ENCODE measurements around the gene INSYN2B.

Gene INSYN2B

GRCh38 chr5:169922474-169922873 is 57.8 kb downstream of the INSYN2B start:
- DNase-seq, result no peak

GRCh38 chr5:169921949-169922348 is 58.3 kb downstream of the INSYN2B start:
- no peak for DNase-seq

- DNase-seq, result no peak
Measured at GRCh38 chr5:169921384-169921783, 58.9 kb downstream of the INSYN2B start.

GRCh38 chr5:169920474-169920873 is 59.8 kb downstream of the INSYN2B start:
- no peak for DNase-seq

- DNase-seq, result no peak
Measured at GRCh38 chr5:169918228-169918627, 62.1 kb downstream of the INSYN2B start.

- DNase-seq, result no peak
Measured at GRCh38 chr5:169917500-169917899, 62.8 kb downstream of the INSYN2B start.

- no peak for DNase-seq
Measured at GRCh38 chr5:169914766-169915165, 65.5 kb downstream of the INSYN2B start.

GRCh38 chr5:169913479-169913878 is 66.8 kb downstream of the INSYN2B start:
- no peak for DNase-seq

GRCh38 chr5:169911448-169912212 is 68.7 kb downstream of the INSYN2B start:
- DNase-seq, result no peak

GRCh38 chr5:169910393-169910792 is 69.9 kb downstream of the INSYN2B start:
- DNase-seq, result no peak

GRCh38 chr5:169909945-169910344 is 70.3 kb downstream of the INSYN2B start:
- no peak for DNase-seq

- no peak for DNase-seq
Measured at GRCh38 chr5:169908864-169909263, 71.4 kb downstream of the INSYN2B start.

- no peak for DNase-seq
Measured at GRCh38 chr5:169906745-169907649, 73.3 kb downstream of the INSYN2B start.

GRCh38 chr5:169905017-169905416 is 75.3 kb downstream of the INSYN2B start:
- DNase-seq, result no peak

GRCh38 chr5:169904508-169904907 is 75.8 kb downstream of the INSYN2B start:
- DNase-seq, result no peak

GRCh38 chr5:169904059-169904458 is 76.2 kb downstream of the INSYN2B start:
- DNase-seq, result no peak

- DNase-seq, result no peak
Measured at GRCh38 chr5:169901896-169902295, 78.4 kb downstream of the INSYN2B start.

- DNase-seq, result no peak
Measured at GRCh38 chr5:169897481-169897880, 82.8 kb downstream of the INSYN2B start.

- no peak for DNase-seq
Measured at GRCh38 chr5:169895926-169896325, 84.4 kb downstream of the INSYN2B start.

- DNase-seq, result no peak
Measured at GRCh38 chr5:169893571-169893970, 86.7 kb downstream of the INSYN2B start.

- no peak for DNase-seq
Measured at GRCh38 chr5:169893010-169893409, 87.3 kb downstream of the INSYN2B start.

GRCh38 chr5:169889572-169889971 is 90.7 kb downstream of the INSYN2B start:
- DNase-seq, result no peak

GRCh38 chr5:169886677-169887076 is 93.6 kb downstream of the INSYN2B start:
- no peak for DNase-seq

- DNase-seq, result no peak
Measured at GRCh38 chr5:169886033-169886432, 94.3 kb downstream of the INSYN2B start.
